HG02885 (cell line): ENCODE data around the gene RASGRF2.

Source experiments
- ATAC-seq: cut with Tn5 transposase; IDR thresholded peaks from one replicate; pipeline ENCODE4 v1.9.1; 2021; ENCODE audit warnings: mild to moderate bottlenecking; ENCODE audit not compliant: unreplicated experiment, poor library complexity

RASGRF2 gene

GRCh38 chr5:80953587-80953986, 6.6 kb upstream of the RASGRF2 start:
- ATAC-seq = no peak

- no peak for ATAC-seq
These were observed 5.0 kb upstream of the RASGRF2 start for GRCh38 chr5:80955082-80955590.

GRCh38 chr5:80956272-80956671, 3.9 kb upstream of the RASGRF2 start:
- no peak for ATAC-seq

GRCh38 chr5:80957031-80957761, 3.0 kb upstream of the RASGRF2 start:
- no peak for ATAC-seq

GRCh38 chr5:80958616-80959015, 1.5 kb upstream of the RASGRF2 start:
- ATAC-seq = no peak

- no peak for ATAC-seq
These were observed 1.0 kb upstream of the RASGRF2 start for GRCh38 chr5:80959138-80959537.

- no peak for ATAC-seq
These were observed 590 bp downstream of the RASGRF2 start for GRCh38 chr5:80960531-80961375.

GRCh38 chr5:80961376-80962281, 1.5 kb downstream of the RASGRF2 start:
- no peak for ATAC-seq

- no peak for ATAC-seq
These were observed 2.7 kb downstream of the RASGRF2 start for GRCh38 chr5:80962630-80963520.

GRCh38 chr5:80963521-80963895, 3.3 kb downstream of the RASGRF2 start:
- no peak for ATAC-seq

GRCh38 chr5:80963966-80964481, 3.9 kb downstream of the RASGRF2 start:
- ATAC-seq = no peak

- no peak for ATAC-seq
These were observed 4.3 kb downstream of the RASGRF2 start for GRCh38 chr5:80964491-80964890.

GRCh38 chr5:80964919-80965318, 4.8 kb downstream of the RASGRF2 start:
- ATAC-seq = no peak

- ATAC-seq = no peak
These were observed 7.5 kb downstream of the RASGRF2 start for GRCh38 chr5:80967500-80968181.

GRCh38 chr5:80973027-80973426, 12.9 kb downstream of the RASGRF2 start:
- no peak for ATAC-seq

GRCh38 chr5:80975065-80975464, 14.9 kb downstream of the RASGRF2 start:
- ATAC-seq = no peak

GRCh38 chr5:80976985-80977384, 16.8 kb downstream of the RASGRF2 start:
- ATAC-seq = no peak

- ATAC-seq = no peak
These were observed 17.6 kb downstream of the RASGRF2 start for GRCh38 chr5:80977764-80978163.
